NCI-H1436 (cell line): Measurements from ENCODE around the gene VWA5A.
"Not testable (repeated sequence)": the region's sequence is repeated elsewhere in the genome, so short reads cannot be mapped to it uniquely, and the experiment has no call there.

Experiments used
- DNase-seq: peaks from one replicate; lab custom pipeline; 2025; lab: John Stamatoyannopoulos, UW

The VWA5A gene

DNA sequence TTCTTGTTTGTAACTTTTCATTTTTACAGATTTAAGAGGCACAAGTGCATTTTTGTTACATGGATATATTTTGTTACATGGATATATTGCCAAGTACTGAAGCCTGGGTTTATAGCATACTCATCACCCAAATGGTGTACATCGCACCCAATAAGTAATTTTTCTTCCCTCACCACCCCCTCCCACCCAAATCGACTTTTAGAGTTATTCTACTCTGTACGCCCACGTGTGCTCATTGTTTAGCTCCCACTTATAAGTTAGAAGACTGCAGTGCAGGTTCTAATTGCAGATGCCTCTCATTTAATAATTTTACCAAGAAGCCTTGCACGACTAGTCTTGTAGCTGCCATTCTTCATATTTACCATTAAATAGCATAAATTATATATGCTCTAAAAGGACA is 20.5 kb upstream of the VWA5A start:
- no peak for DNase-seq

GRCh38 chr11:124096364-124096763 is 18.9 kb upstream of the VWA5A start:
- no peak for DNase-seq

- no peak for DNase-seq
Measured at GRCh38 chr11:124098141-124098540, 17.1 kb upstream of the VWA5A start.

GRCh38 chr11:124101737-124102136 is 13.5 kb upstream of the VWA5A start:
- no peak for DNase-seq

- DNase-seq: peak; percentile 3
Measured at GRCh38 chr11:124108156-124108555, 7.1 kb upstream of the VWA5A start.

DNA sequence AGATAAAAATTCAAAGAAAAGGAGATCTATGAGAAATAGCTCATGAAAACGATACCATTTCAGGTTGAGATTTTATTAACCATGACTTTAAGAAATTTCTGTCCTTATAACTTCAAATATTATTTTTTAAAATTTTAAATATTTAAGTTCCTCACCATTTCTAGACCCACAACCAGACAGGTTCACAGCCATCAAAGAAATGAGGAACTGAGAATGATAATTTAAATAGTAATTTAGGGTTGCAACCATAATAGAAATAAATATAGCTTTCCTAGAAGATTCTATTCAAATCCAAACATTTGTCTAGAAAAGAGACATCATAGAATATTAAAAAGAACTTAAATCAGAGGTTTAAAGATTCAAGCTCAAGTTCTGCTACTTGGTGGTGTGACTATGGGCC is 5.9 kb upstream of the VWA5A start:
- DNase-seq: no peak

DNA sequence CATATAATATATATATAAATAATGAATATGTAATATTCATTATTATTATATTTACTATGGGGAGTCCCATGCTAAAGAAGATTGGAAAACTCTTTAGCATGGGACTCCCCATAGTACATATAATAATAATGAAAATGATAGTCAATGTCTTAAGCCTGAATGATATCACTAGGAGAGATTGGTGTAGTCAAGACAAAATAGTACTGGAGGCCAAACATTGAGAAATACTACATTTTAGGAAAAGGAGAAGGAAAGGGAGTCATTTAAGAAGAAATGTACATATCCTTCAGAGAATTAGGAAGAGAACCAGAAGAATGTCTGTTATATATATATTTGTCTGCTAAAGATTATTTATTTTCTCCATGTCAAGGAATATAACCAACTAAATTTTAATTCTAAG is 5.0 kb upstream of the VWA5A start:
- DNase-seq: no peak

DNA sequence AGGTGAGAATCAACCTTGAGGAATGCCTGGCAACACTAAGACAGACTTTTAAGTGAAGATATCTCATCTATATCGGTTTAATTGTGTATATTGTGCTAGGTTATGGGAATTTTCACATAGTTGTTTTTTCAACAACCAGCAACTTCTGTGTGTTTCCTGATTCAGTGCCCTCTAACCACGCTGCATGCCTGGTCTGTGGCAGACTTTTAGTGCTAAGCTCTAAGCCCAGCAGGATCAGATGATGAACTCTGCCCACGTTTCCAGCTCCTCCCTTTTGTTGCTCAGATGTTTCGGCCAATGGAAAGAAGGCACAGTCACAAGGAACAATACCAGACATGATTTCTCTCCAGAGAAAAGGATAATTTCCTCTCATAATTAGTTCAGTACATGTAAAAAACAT is 1.4 kb upstream of the VWA5A start:
- DNase-seq: peak; percentile 2

DNA sequence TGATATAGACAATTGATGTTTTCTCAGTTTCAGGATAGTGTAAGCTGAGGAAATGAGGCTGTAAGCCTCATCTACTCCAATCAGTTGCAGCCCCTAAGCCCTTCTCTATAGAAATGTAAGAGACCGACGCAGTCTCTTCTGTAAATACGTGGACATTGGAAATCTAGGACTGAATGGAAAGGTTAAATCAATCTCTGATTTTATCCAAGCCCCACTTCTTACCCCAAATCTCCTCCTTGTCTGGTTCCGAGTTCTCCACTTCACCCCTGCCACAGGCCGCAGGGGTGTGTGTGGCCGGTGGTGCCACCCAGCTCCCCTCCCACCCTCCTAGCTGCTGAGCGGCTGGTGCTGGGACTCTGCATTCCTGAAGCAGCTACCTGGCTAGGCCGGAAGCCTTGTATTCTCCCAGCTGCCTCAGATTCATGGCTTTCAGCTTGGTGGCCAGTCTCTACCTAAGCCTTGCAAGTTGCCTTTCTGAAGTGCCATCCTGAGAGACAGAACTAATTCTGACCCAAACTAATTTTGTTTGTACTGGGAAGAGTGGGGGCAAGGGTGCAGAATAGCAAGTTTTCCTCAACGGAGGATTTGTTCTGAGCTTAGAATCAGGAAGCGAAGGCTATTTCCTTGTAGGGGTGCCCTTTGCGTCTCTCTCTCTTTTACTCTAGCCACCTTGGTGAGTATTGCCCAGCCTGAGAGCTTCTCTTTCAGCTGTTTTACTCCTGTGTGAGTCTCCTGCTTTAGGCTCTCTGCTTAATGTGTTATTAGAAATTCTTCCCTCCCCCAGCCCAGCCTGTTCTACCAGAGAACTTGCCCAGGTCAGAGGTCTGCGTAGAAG is 749 bp downstream of the VWA5A start:
- no peak for DNase-seq

DNA sequence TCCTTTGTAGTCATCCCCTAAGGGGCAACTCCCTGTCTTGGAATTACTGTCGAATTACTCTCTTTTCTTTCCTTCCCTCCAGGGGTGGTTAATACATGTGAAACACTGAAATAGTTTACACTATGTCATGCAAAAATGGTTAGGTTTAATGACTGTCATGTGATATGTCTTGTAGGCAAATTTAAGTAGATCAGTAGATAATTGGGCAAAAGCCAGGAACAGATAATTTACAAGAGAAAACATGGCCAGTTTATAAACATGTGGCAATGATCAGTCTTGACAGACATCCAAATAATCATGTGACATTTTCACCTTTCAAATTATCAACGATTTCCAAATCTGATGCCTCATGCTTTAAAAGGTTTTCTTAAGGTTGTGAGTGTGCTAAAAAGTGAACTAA is 3.9 kb downstream of the VWA5A start:
- DNase-seq: no peak

- no peak for DNase-seq
Measured at GRCh38 chr11:124120891-124121290, 5.6 kb downstream of the VWA5A start.

- DNase-seq: no peak
Measured at GRCh38 chr11:124122123-124122522, 6.9 kb downstream of the VWA5A start.

DNA sequence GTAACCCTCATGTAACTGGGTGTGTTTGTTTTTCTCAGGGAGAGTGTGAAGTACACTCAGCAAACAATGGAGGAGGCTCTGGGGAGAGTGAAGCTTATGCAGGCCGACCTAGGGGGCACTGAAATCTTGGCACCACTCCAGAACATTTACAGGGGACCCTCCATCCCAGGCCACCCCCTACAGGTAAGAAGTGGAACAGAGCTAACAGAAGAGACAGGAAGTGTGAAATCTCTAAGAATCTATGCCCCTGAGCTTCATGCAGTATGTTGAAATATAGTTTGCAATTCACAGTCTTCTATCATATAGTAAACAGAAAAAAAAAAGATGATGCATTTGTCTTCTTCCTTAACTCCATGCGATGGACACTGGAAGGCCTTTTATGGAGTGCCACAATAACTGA is 8.4 kb downstream of the VWA5A start:
- peak; percentile 1 for DNase-seq

GRCh38 chr11:124127134-124127533 is 11.9 kb downstream of the VWA5A start:
- not testable (repeated sequence) for DNase-seq

- no peak for DNase-seq
Measured at GRCh38 chr11:124143034-124143433, 27.8 kb downstream of the VWA5A start.

DNA sequence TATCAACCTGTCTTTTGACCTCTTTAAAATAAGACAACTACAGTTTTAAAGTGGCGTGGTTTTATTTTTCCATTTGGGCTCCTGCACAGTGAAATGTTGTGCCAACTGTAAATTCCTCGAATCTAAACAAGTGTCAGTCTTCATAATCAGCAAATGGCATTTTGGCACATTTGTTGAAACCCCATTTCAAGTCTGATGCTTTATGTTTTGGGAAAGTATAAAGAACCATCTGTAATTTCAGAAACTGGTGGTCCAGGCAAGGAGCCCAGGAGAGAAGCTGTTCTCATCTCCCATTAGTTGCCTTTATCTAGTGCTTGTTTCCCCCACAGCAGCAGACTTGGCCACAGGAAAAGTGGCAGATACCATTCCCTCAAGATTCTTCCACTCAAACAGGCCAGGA is 32.7 kb downstream of the VWA5A start:
- DNase-seq: no peak

- no peak for DNase-seq
Measured at GRCh38 chr11:124150684-124151083, 35.4 kb downstream of the VWA5A start.

DNA sequence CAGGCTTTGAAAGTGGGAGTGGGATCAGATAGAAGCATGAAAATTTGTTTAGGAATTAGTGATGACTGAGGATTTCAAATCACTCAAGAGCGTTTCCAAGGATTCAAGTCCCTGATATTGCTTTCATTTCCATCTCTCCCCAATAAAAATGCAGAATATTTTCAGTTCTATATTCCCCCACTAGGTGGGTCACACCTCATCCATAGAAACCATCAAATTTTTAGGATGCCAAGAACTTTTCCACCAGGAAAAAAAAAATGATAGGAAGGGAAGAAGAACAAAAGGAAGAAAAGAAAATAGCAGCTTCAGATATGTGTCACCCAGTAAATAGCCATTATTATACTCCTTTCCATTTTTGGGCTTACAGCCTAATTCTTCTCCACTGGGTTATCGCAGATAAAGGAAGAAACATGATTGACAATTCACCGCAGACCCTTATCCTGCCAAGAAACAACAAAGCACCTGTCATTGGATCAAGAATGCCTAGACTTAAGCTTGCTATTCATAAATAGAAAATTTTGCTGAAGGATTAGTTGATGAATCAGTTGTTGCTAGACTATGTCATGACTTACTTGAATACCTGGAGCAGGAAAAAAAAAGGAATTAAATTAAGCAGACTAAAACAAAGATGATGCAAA is 37.6 kb downstream of the VWA5A start:
- no peak for DNase-seq

DNA sequence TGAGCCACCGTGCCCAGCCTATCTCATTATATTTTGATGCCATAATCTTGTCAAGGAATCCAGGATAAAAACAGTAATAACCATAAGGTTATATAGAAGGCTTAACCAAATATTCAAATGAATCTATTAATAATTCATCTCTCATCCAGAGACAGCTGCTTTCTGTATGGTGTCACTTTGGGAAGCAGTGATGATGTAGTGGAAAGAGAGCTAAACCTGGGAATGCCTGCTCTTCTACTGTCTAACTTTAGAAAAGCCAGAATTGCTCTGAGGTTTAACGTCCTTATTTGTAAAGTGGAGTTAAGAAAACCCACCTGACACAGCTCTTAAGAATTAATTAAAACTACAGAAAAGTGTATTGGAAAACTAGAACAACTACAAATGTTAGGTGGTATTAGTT is 38.6 kb downstream of the VWA5A start:
- no peak for DNase-seq

GRCh38 chr11:124159481-124159880 is 44.2 kb downstream of the VWA5A start:
- no peak for DNase-seq

DNA sequence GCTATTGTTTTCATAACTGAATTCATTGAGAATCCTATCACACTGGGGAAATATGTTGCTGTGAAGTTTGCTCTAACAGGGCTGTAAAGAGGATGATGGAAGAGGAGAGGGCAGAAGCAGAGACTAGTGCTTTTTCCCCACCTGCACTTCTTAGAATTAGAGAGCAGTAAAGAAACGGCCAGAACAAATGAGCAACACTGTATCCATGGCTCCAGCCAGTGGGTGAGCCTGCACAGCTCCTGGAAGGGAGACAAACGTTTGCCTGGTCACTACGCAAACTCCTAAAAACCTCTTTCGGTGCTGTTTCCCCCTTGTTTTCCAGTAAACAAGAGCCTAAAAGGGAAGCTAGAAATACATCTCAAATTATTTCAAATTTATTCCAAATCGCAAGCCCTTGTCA is 45.7 kb downstream of the VWA5A start:
- DNase-seq: no peak

- DNase-seq: no peak
Measured at GRCh38 chr11:124167826-124168231, 52.6 kb downstream of the VWA5A start.

GRCh38 chr11:124168796-124169195 is 53.5 kb downstream of the VWA5A start:
- DNase-seq: no peak

DNA sequence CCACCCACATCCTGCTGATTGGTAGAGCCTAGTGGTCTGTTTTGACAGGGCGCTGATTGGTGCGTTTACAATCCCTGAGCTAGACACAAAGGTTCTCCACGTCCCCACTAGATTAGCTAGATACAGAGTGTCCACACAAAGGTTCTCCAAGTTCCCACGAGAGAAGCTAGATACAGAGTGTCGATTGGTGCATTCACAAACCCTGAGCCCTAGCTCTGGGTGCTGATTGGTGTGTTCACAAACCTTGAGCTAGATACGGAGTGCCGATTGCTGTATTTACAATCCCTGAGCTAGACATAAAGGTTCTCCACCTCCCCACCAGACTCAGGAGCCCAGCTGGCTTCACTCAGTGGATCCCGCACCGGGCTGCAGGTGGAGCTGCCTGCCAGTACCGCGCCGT is 55.1 kb downstream of the VWA5A start:
- not testable (repeated sequence) for DNase-seq
